CD8-positive, alpha-beta memory T cell (primary cell): Measurements from ENCODE around the gene PDE3A. TPM values are rescaled to one million over a fixed set of nuclear protein-coding genes. Genes with fewer than 3 reads are reported as not detected.

Source experiments
- CTCF ChIA-PET: fragments of 350-600 bp; sonication (Branson Sonifier 250); formaldehyde crosslinking; loops from one replicate; lab custom pipeline; 2021; ENCODE audit warnings: antibody characterized with exemption; lab: Charles Lee
- POLR2A ChIA-PET: fragments of 350-600 bp; sonication (Branson Sonifier 250); formaldehyde crosslinking; loops from one replicate; lab custom pipeline; 2021; ENCODE audit warnings: antibody characterized with exemption; lab: Charles Lee
- DNase-seq, 5 donors: peaks; one replicate each; pipeline versions ENCODE4 v3.0.0 to v3.0.0-alpha.2; 2020 to 2022; ENCODE audit warnings: mixed read lengths in 1 of 5
- H3K27ac ChIP-seq: one replicate; pipeline ENCODE4 v1.7.0; 2013; ENCODE audit warnings: low read depth, mild to moderate bottlenecking, low read length, moderate library complexity
- H3K27me3 ChIP-seq: 2 replicates; pipeline ENCODE4 v1.7.0; 2013; ENCODE audit warnings: low read length, mild to moderate bottlenecking; ENCODE audit not compliant: insufficient read depth, poor library complexity, severe bottlenecking
- H3K36me3 ChIP-seq: 2 replicates; pipeline ENCODE4 v1.7.0; 2013; ENCODE audit warnings: mild to moderate bottlenecking, low read length, moderate library complexity; ENCODE audit not compliant: insufficient read depth
- H3K4me1 ChIP-seq: 2 replicates; pipeline ENCODE4 v1.7.0; 2013; ENCODE audit warnings: mild to moderate bottlenecking, low read length, moderate library complexity; ENCODE audit not compliant: insufficient read depth
- H3K4me3 ChIP-seq: 2 replicates; pipeline ENCODE4 v1.7.0; 2013; ENCODE audit warnings: mild to moderate bottlenecking, low read length
- H3K9me3 ChIP-seq: 2 replicates; pipeline ENCODE4 v1.7.0; 2013; ENCODE audit warnings: mild to moderate bottlenecking, low read length
- H3K27ac Mint-ChIP-seq, 8 donors: one replicate each; pipeline ENCODE4 v1.8.0; 2020 to 2021; ENCODE audit warnings: mixed read lengths in 8 of 8, mild to moderate bottlenecking in 6 of 8, inconsistent platforms in 3 of 8, moderate library complexity in 3 of 8
- H3K27me3 Mint-ChIP-seq, 2 donors: one replicate each; pipeline ENCODE4 v1.8.0; 2020 to 2021; ENCODE audit warnings: mixed read lengths in 2 of 2, mild to moderate bottlenecking in 1 of 2, moderate library complexity in 1 of 2
- H3K36me3 Mint-ChIP-seq, 3 donors: one replicate each; pipeline ENCODE4 v1.8.0; 2020 to 2021; ENCODE audit warnings: mixed read lengths in 3 of 3, inconsistent platforms in 1 of 3, mild to moderate bottlenecking in 1 of 3
- H3K4me1 Mint-ChIP-seq, 3 donors: one replicate each; pipeline ENCODE4 v1.8.0; 2020 to 2021; ENCODE audit warnings: mixed read lengths in 3 of 3, inconsistent platforms in 1 of 3, mild to moderate bottlenecking in 1 of 3
- H3K4me3 Mint-ChIP-seq, 7 donors: one replicate each; pipeline ENCODE4 v1.8.0; 2020 to 2021; ENCODE audit warnings: mixed read lengths in 7 of 7, mild to moderate bottlenecking in 6 of 7, moderate library complexity in 4 of 7, inconsistent platforms in 2 of 7
- H3K9me3 Mint-ChIP-seq, 5 donors: one replicate each; pipeline ENCODE4 v1.8.0; 2020 to 2022; ENCODE audit warnings: mixed read lengths in 5 of 5, mild to moderate bottlenecking in 3 of 5, moderate library complexity in 2 of 5, inconsistent platforms in 1 of 5
- polyA plus RNA-seq: library from polyadenylated mRNA; unstranded; fragments of 300-500 nt; fragmentation: Illumina TruSeq; gene quantifications from one replicate; pipeline ENCODE4 v1.2.3, GENCODE V29; 2021
- total RNA-seq, 2 experiments: library from RNA; stranded (reverse); gene quantifications; one replicate each; pipeline ENCODE4 v1.2.3, GENCODE V29; 2021

The PDE3A gene
- total and polyA plus RNA-seq, 3 experiments from 2014 or later = 0.02 TPM; not detected in 2

- DNase-seq = no peak
- no peak overlapping the region for H3K27ac ChIP-seq
- no peaks in the 10 kb centered on the region for H3K4me1 ChIP-seq
- ChIA-PET CTCF (no interaction called here), POLR2A (no interaction called here)
- no peaks in the 10 kb centered on the region for H3K36me3 Mint-ChIP-seq
- no peak overlapping the region for H3K4me3 ChIP-seq
- no peaks in the 10 kb centered on the region for H3K36me3 ChIP-seq
- no peak overlapping the region for H3K4me3 Mint-ChIP-seq
- H3K27me3 ChIP-seq = no peaks in the 10 kb centered on the region
- H3K27ac Mint-ChIP-seq = no peak overlapping the region
- no peaks in the 10 kb centered on the region for H3K9me3 ChIP-seq
- peaks cover 0 to 5% (median 0%) of the 10 kb centered on the region in 5 donors for H3K9me3 Mint-ChIP-seq
- no peaks in the 10 kb centered on the region for H3K27me3 Mint-ChIP-seq
- no peaks in the 10 kb centered on the region for H3K4me1 Mint-ChIP-seq
Measured at GRCh38 chr12:20507056-20507455, 138.7 kb downstream of the PDE3A start.

GRCh38 chr12:20507711-20508110 is 139.4 kb downstream of the PDE3A start:
- no peaks in the 10 kb centered on the region for H3K4me1 Mint-ChIP-seq
- Histone ChIP-seq H3K4me3 (no peak overlapping the region), H3K27me3 (no peaks in the 10 kb centered on the region), H3K27ac (no peak overlapping the region), H3K9me3 (no peaks in the 10 kb centered on the region), H3K36me3 (no peaks in the 10 kb centered on the region), H3K4me1 (no peaks in the 10 kb centered on the region)
- H3K27me3 Mint-ChIP-seq = no peaks in the 10 kb centered on the region
- peaks cover 0 to 5% (median 0%) of the 10 kb centered on the region in 5 donors for H3K9me3 Mint-ChIP-seq
- ChIA-PET POLR2A (no interaction called here), CTCF (no interaction called here)
- no peaks in the 10 kb centered on the region for H3K36me3 Mint-ChIP-seq
- H3K4me3 Mint-ChIP-seq = no peak overlapping the region
- DNase-seq = no peak
- no peak overlapping the region for H3K27ac Mint-ChIP-seq

- H3K36me3 Mint-ChIP-seq = no peaks in the 10 kb centered on the region
- H3K9me3 Mint-ChIP-seq = peaks cover 0 to 5% (median 0%) of the 10 kb centered on the region in 5 donors
- no peaks in the 10 kb centered on the region for H3K4me1 ChIP-seq
- ChIA-PET POLR2A (no interaction called here), CTCF (no interaction called here)
- no peak for DNase-seq
- H3K36me3 ChIP-seq = no peaks in the 10 kb centered on the region
- H3K4me1 Mint-ChIP-seq = no peaks in the 10 kb centered on the region
- H3K27ac ChIP-seq = no peak overlapping the region
- no peak overlapping the region for H3K4me3 Mint-ChIP-seq
- H3K9me3 ChIP-seq = no peaks in the 10 kb centered on the region
- H3K4me3 ChIP-seq = no peak overlapping the region
- H3K27me3 Mint-ChIP-seq = no peaks in the 10 kb centered on the region
- H3K27ac Mint-ChIP-seq = no peak overlapping the region
- H3K27me3 ChIP-seq = no peaks in the 10 kb centered on the region
Measured at GRCh38 chr12:20508359-20508758, 140.0 kb downstream of the PDE3A start.

GRCh38 chr12:20508962-20509361 is 140.6 kb downstream of the PDE3A start:
- Mint-ChIP-seq H3K4me3 (no peak overlapping the region), H3K27me3 (no peaks in the 10 kb centered on the region), H3K27ac (no peak overlapping the region), H3K9me3 (peaks cover 0 to 5% (median 0%) of the 10 kb centered on the region in 5 donors), H3K4me1 (no peaks in the 10 kb centered on the region), H3K36me3 (no peaks in the 10 kb centered on the region)
- Histone ChIP-seq H3K4me3 (no peak overlapping the region), H3K27ac (no peak overlapping the region), H3K27me3 (no peaks in the 10 kb centered on the region), H3K4me1 (no peaks in the 10 kb centered on the region), H3K9me3 (no peaks in the 10 kb centered on the region), H3K36me3 (no peaks in the 10 kb centered on the region)
- CTCF ChIA-PET = no interaction called here
- DNase-seq = no peak
- POLR2A ChIA-PET = no interaction called here

GRCh38 chr12:20510811-20511210 is 142.5 kb downstream of the PDE3A start:
- no peaks in the 10 kb centered on the region for H3K27me3 ChIP-seq
- CTCF ChIA-PET = no interaction called here
- Mint-ChIP-seq H3K4me3 (no peak overlapping the region), H3K27me3 (no peaks in the 10 kb centered on the region), H3K27ac (no peak overlapping the region), H3K4me1 (no peaks in the 10 kb centered on the region), H3K36me3 (no peaks in the 10 kb centered on the region), H3K9me3 (peaks cover 0 to 10% (median 0%) of the 10 kb centered on the region in 5 donors)
- no peak overlapping the region for H3K4me3 ChIP-seq
- POLR2A ChIA-PET = no interaction called here
- no peaks in the 10 kb centered on the region for H3K36me3 ChIP-seq
- DNase-seq = no peak
- no peaks in the 10 kb centered on the region for H3K9me3 ChIP-seq
- H3K4me1 ChIP-seq = no peaks in the 10 kb centered on the region
- no peak overlapping the region for H3K27ac ChIP-seq

- DNase-seq = no peak
- H3K27me3 ChIP-seq = no peaks in the 10 kb centered on the region
- no peak overlapping the region for H3K4me3 Mint-ChIP-seq
- no peaks in the 10 kb centered on the region for H3K4me1 ChIP-seq
- no peaks in the 10 kb centered on the region for H3K9me3 ChIP-seq
- H3K27me3 Mint-ChIP-seq = no peaks in the 10 kb centered on the region
- no peak overlapping the region for H3K27ac Mint-ChIP-seq
- no peak overlapping the region for H3K4me3 ChIP-seq
- peaks cover 0 to 10% (median 0%) of the 10 kb centered on the region in 5 donors for H3K9me3 Mint-ChIP-seq
- no peaks in the 10 kb centered on the region for H3K36me3 ChIP-seq
- CTCF ChIA-PET = no interaction called here
- no peaks in the 10 kb centered on the region for H3K4me1 Mint-ChIP-seq
- POLR2A ChIA-PET = no interaction called here
- H3K27ac ChIP-seq = no peak overlapping the region
- no peaks in the 10 kb centered on the region for H3K36me3 Mint-ChIP-seq
Measured at GRCh38 chr12:20513189-20513588, 144.9 kb downstream of the PDE3A start.

GRCh38 chr12:20514598-20514997 is 146.3 kb downstream of the PDE3A start:
- no peaks in the 10 kb centered on the region for H3K9me3 ChIP-seq
- no peak overlapping the region for H3K27ac ChIP-seq
- H3K27me3 ChIP-seq = no peaks in the 10 kb centered on the region
- H3K4me3 Mint-ChIP-seq = no peak overlapping the region
- DNase-seq = no peak
- no peaks in the 10 kb centered on the region for H3K4me1 Mint-ChIP-seq
- H3K36me3 ChIP-seq = no peaks in the 10 kb centered on the region
- no peak overlapping the region for H3K4me3 ChIP-seq
- no peaks in the 10 kb centered on the region for H3K4me1 ChIP-seq
- peaks cover 0 to 5% (median 0%) of the 10 kb centered on the region in 5 donors for H3K9me3 Mint-ChIP-seq
- H3K27ac Mint-ChIP-seq = peak overlapping the region in 1 of 8 donors; percentile 3
- CTCF ChIA-PET = no interaction called here
- POLR2A ChIA-PET = no interaction called here
- no peaks in the 10 kb centered on the region for H3K36me3 Mint-ChIP-seq
- no peaks in the 10 kb centered on the region for H3K27me3 Mint-ChIP-seq

GRCh38 chr12:20520532-20520931 is 152.2 kb downstream of the PDE3A start:
- no peak overlapping the region for H3K27ac Mint-ChIP-seq
- Histone ChIP-seq H3K27me3 (no peaks in the 10 kb centered on the region), H3K4me1 (no peaks in the 10 kb centered on the region), H3K9me3 (no peaks in the 10 kb centered on the region), H3K4me3 (no peak overlapping the region), H3K36me3 (no peaks in the 10 kb centered on the region), H3K27ac (no peak overlapping the region)
- no peak overlapping the region for H3K4me3 Mint-ChIP-seq
- ChIA-PET POLR2A (no interaction called here), CTCF (no interaction called here)
- no peaks in the 10 kb centered on the region for H3K4me1 Mint-ChIP-seq
- H3K36me3 Mint-ChIP-seq = no peaks in the 10 kb centered on the region
- H3K27me3 Mint-ChIP-seq = peaks cover 0 to 2% of the 10 kb centered on the region in 2 donors
- no peak for DNase-seq
- H3K9me3 Mint-ChIP-seq = peaks cover 0 to 4% (median 0%) of the 10 kb centered on the region in 5 donors

- Mint-ChIP-seq H3K27ac (no peak overlapping the region), H3K27me3 (peaks cover 0 to 4% of the 10 kb centered on the region in 2 donors), H3K4me1 (no peaks in the 10 kb centered on the region), H3K9me3 (peaks cover 0 to 4% (median 0%) of the 10 kb centered on the region in 5 donors), H3K36me3 (no peaks in the 10 kb centered on the region), H3K4me3 (no peak overlapping the region)
- no peaks in the 10 kb centered on the region for H3K27me3 ChIP-seq
- CTCF ChIA-PET = no interaction called here
- no peak overlapping the region for H3K4me3 ChIP-seq
- H3K27ac ChIP-seq = no peak overlapping the region
- H3K4me1 ChIP-seq = no peaks in the 10 kb centered on the region
- no peaks in the 10 kb centered on the region for H3K9me3 ChIP-seq
- H3K36me3 ChIP-seq = no peaks in the 10 kb centered on the region
- DNase-seq = no peak
- POLR2A ChIA-PET = no interaction called here
Measured at GRCh38 chr12:20523658-20524057, 155.3 kb downstream of the PDE3A start.
